ENCODE data around the gene PTPRT.

GRCh38 chr20:43188234-43188653 lies 1.5 kb downstream of the PTPRT start:
- TF ChIP-seq CTCF (conservative IDR thresholded peaks at IDR 0.05; ENCODE audit: low read depth in 2 of 2) = no peak
- TF ChIP-seq POLR2AphosphoS5 (IDR thresholded peaks at IDR 0.05; ENCODE audit: low read depth) = no peak
